HepG2 (cell line): ENCODE measurements around the gene OPRM1. TPM values are rescaled to one million over a fixed set of nuclear protein-coding genes. Genes with fewer than 3 reads are reported as not detected.

Source experiments
- ATAC-seq: fragments of 200-7000 bp; cut with Tn5 transposase; 3 replicates; pipeline ENCODE4 v1.9.1; 2020; ENCODE audit warnings: mild to moderate bottlenecking, moderate library complexity
- BruUV-seq: library from RNA; stranded (reverse); fragments of 400-500 nt; replicated peaks from 2 replicates; lab custom pipeline; 2021; lab: Mats Ljungman, UMichigan
- CTCF ChIA-PET: fragments of 300-600 bp; formaldehyde crosslinking; extraction: SDS; loops from one replicate; lab custom pipeline; 2021; ENCODE audit warnings: low total read pairs, inconsistent platforms, low intra/inter-chr PET ratio; lab: Yijun Ruan, JAX
- POLR2A ChIA-PET: fragments of 350-600 bp; sonication (Branson Sonifier 250); formaldehyde crosslinking; loops from one replicate; lab custom pipeline; 2020; ENCODE audit warnings: antibody characterized with exemption, inconsistent platforms; lab: Yijun Ruan, JAX
- DNase-seq: peaks from one replicate; pipeline ENCODE4 v3.0.0-alpha.2; 2015; ENCODE audit warnings: low spot score
- FAIRE-seq: peaks from 3 replicates; lab custom pipeline; 2011; peaks lifted over from hg19 to GRCh38; lab: Jason Lieb, UNC
- H2AFZ ChIP-seq: one replicate; pipeline ENCODE4 v1.6.1; 2011; ENCODE audit warnings: low read length, inconsistent platforms
- H3K27ac ChIP-seq: fragments of 300-600 bp; 3 replicates; pipeline ENCODE4 v1.8.0; 2011; ENCODE audit warnings: mixed run types, mild to moderate bottlenecking, mixed read lengths, low read length, inconsistent platforms; ENCODE audit not compliant: insufficient read depth; ENCODE audit errors: extremely low read length
- H3K27me3 ChIP-seq, 2 experiments: fragments of 200-600 bp in 1 of 2; 2 replicates in 1 of 2; 3 replicates in 1 of 2; pipeline versions ENCODE4 v1.6.0 to v1.8.0; 2011; ENCODE audit warnings: low read length in 2 of 2, mild to moderate bottlenecking in 2 of 2, moderate library complexity in 2 of 2, inconsistent platforms in 1 of 2; ENCODE audit not compliant: insufficient read depth in 2 of 2, control insufficient read depth in 1 of 2
- H3K36me3 ChIP-seq, 2 experiments: fragments of 200-600 bp in 1 of 2; replicated peaks in 1 of 2; 2 replicates in 1 of 2; 3 replicates in 1 of 2; pipeline versions ENCODE4 v1.5.1 to v1.8.0; 2011; ENCODE audit warnings: low read length in 2 of 2, inconsistent platforms in 1 of 2; ENCODE audit not compliant: insufficient read depth in 2 of 2, control insufficient read depth in 1 of 2
- H3K4me1 ChIP-seq: 2 replicates; pipeline ENCODE4 v1.5.1; 2012; ENCODE audit warnings: low read length, inconsistent platforms; ENCODE audit not compliant: insufficient read depth
- H3K4me2 ChIP-seq: 2 replicates; pipeline ENCODE4 v1.6.0; 2011; ENCODE audit warnings: low read depth, low read length, inconsistent platforms
- H3K4me3 ChIP-seq, 3 experiments: fragments of 200-600 bp in 1 of 3; sonication (generic), shearing (Covaris generic) in 1 of 3; replicated peaks in 1 of 3; 2 replicates each; pipeline ENCODE4 v1.5.1; 2011 to 2016; ENCODE audit warnings: low read length in 3 of 3, inconsistent platforms in 2 of 3, low read depth in 2 of 3, mild to moderate bottlenecking in 2 of 3, control low read depth in 1 of 3, mixed read lengths in 1 of 3; ENCODE audit not compliant: insufficient read depth in 1 of 3
- H3K79me2 ChIP-seq: one replicate; pipeline ENCODE4 v1.6.1; 2011; ENCODE audit warnings: low read length, inconsistent platforms; ENCODE audit not compliant: insufficient read depth
- H3K9ac ChIP-seq: 2 replicates; pipeline ENCODE4 v1.6.0; 2011; ENCODE audit warnings: mild to moderate bottlenecking, low read depth, low read length, inconsistent platforms; ENCODE audit not compliant: insufficient read depth
- H3K9me3 ChIP-seq: 2 replicates; pipeline ENCODE4 v1.5.1; 2012; ENCODE audit warnings: mild to moderate bottlenecking, low read length
- H4K20me1 ChIP-seq: 2 replicates; pipeline ENCODE4 v1.6.0; 2011; ENCODE audit warnings: inconsistent platforms, mild to moderate bottlenecking, low read length, moderate library complexity; ENCODE audit not compliant: insufficient read depth
- KDM4B ChIP-seq: sonication (generic); formaldehyde crosslinking; IDR thresholded peaks from 2 replicates; pipeline ENCODE4 v1.4.0; 2020; ENCODE audit warnings: missing genetic modification reagents
- PHF20 ChIP-seq: sonication (generic); formaldehyde crosslinking; IDR thresholded peaks from 2 replicates; pipeline ENCODE4 v1.5.0; 2020; ENCODE audit warnings: mild to moderate bottlenecking, missing genetic modification reagents
- SNRNP70 ChIP-seq: fragments of 200-400 bp; formaldehyde crosslinking; IDR thresholded peaks from 2 replicates; pipeline ENCODE4 v1.6.1; 2017; ENCODE audit warnings: mild to moderate bottlenecking, low read depth, low read length, moderate library complexity
- TAF15 ChIP-seq: fragments of 200-400 bp; formaldehyde crosslinking; IDR thresholded peaks from one replicate; pipeline ENCODE4 v1.6.1; 2018; ENCODE audit warnings: mild to moderate bottlenecking, low read depth, low read length; ENCODE audit not compliant: poor library complexity, severe bottlenecking
- TCF7L2 ChIP-seq: IDR thresholded peaks from 2 replicates; pipeline ENCODE4 v1.6.1; 2011; ENCODE audit warnings: mild to moderate bottlenecking, low read depth, low read length, moderate library complexity
- YEATS2 ChIP-seq: sonication (generic); formaldehyde crosslinking; IDR thresholded peaks from 2 replicates; pipeline ENCODE4 v1.4.0; 2020; ENCODE audit warnings: missing genetic modification reagents, borderline replicate concordance
- ZNF260 ChIP-seq: sonication (generic); formaldehyde crosslinking; IDR thresholded peaks from 2 replicates; pipeline ENCODE4 v1.4.0; 2020; ENCODE audit warnings: missing genetic modification reagents, low read depth, mild to moderate bottlenecking, borderline replicate concordance
- ZNF451 ChIP-seq: sonication (generic); formaldehyde crosslinking; IDR thresholded peaks from 2 replicates; pipeline ENCODE4 v1.5.0; 2020; ENCODE audit warnings: mild to moderate bottlenecking, missing genetic modification reagents
- WGBS: methylation state at CpG from one replicate; pipeline ENCODE4 v1.1.6; 2017; ENCODE audit warnings: low lambda C conversion rate; 5-methylcytosine and 5-hydroxymethylcytosine counted together
- in situ Hi-C: cut with HindIII; loops from 2 replicates; pipeline ENCODE4 v1.10.0; 2017; ENCODE audit warnings: low pct_unique_long_range_greater_than_20kb; ENCODE audit not compliant: extremely low pct_ligation_motif_present
- intact Hi-C: fragments of 100-400 bp; cut with micrococcal nuclease; formaldehyde crosslinking; loops from one replicate; pipeline ENCODE4 v1.10.0; 2022; ENCODE audit not compliant: unreplicated experiment
- polyA plus RNA-seq, 8 experiments: library from polyadenylated mRNA; depleted of rRNA in 3 of 8; stranded (reverse) in 7 of 8; unstranded in 1 of 8; fragments of >200 nt; fragmentation: Illumina TruSeq in 4 of 8; extraction: Trizol in 4 of 8; gene quantifications; 2 replicates each; pipeline versions ENCODE4 v1.2.1 to v1.2.3, GENCODE V29; 2011 to 2016; ENCODE audit warnings: low read depth in 4 of 8, missing spikeins in 1 of 8, mixed read lengths in 1 of 8; ENCODE audit not compliant: insufficient read depth in 1 of 8
- total RNA-seq, 5 experiments: library from RNA; depleted of rRNA; stranded (reverse); fragments of >200 nt; fragmentation: Illumina TruSeq; extraction: Trizol; gene quantifications; 2 replicates each; pipeline ENCODE4 v1.2.3, GENCODE V29; 2016; ENCODE audit warnings: low read depth in 1 of 5
- TF ChIP-seq, protein P1 (sequence below): sonication (generic); formaldehyde crosslinking; IDR thresholded peaks from 2 replicates; pipeline ENCODE4 v1.8.1; 2023; ENCODE audit warnings: mild to moderate bottlenecking, missing genetic modification reagents
- TF ChIP-seq, protein P2 (sequence below): sonication (generic); formaldehyde crosslinking; IDR thresholded peaks from 2 replicates; pipeline ENCODE4 v1.4.0; 2020; ENCODE audit warnings: missing genetic modification reagents
- TF ChIP-seq, protein P3 (sequence below): sonication (generic); formaldehyde crosslinking; IDR thresholded peaks from 2 replicates; pipeline ENCODE4 v1.5.1; 2020; ENCODE audit warnings: missing genetic modification reagents, mild to moderate bottlenecking, borderline replicate concordance
- TF ChIP-seq, protein P4 (sequence below): sonication (generic); formaldehyde crosslinking; IDR thresholded peaks from 2 replicates; pipeline ENCODE4 v1.4.0; 2020; ENCODE audit warnings: missing genetic modification reagents, mild to moderate bottlenecking, borderline replicate concordance
- TF ChIP-seq, protein P5 (sequence below): sonication (generic); formaldehyde crosslinking; IDR thresholded peaks from 2 replicates; pipeline ENCODE4 v1.5.1; 2020; ENCODE audit warnings: missing genetic modification reagents, mild to moderate bottlenecking, borderline replicate concordance
- TF ChIP-seq, protein P6 (sequence below): IDR thresholded peaks from 2 replicates; pipeline ENCODE4 v1.6.1; 2016; ENCODE audit warnings: control low read depth

Gene OPRM1
- total and polyA plus RNA-seq, 2 of the 13 experiments (the other 11 are each of a cell fraction or from before 2014, with no cell fraction given) = not detected

DNA sequence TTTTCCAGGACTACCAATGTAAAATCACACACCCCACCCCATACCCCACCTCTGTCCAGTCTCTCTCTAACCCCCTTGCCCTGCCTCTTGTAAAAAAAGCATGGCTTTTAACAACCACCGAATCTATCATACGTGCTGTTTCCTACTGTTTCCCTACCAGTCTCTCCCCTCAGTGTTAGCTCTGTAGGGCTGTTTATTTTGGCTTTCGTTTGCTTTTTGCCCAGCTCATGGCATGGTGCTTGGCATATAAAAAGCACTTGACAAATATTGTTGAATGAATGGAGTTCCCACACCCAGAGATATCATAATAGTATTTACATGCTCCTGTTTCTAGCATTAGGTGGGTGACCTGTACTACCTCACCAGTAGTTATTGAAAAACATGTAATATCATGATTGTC, 148.2 kb downstream of the OPRM1 start:
- Histone ChIP-seq H4K20me1 (no peaks in the 10 kb centered on the region), H3K79me2 (no peaks in the 10 kb centered on the region), H3K4me3 (no peak overlapping the region), H3K4me1 (no peaks in the 10 kb centered on the region), H2AFZ (no peak overlapping the region), H3K4me2 (no peak overlapping the region), H3K9me3 (no peaks in the 10 kb centered on the region; the same call in 1 of the 2 replicates), H3K27me3 (no peaks in the 10 kb centered on the region; a peak in 1 of 5 replicates), H3K9ac (no peak overlapping the region), H3K36me3 (no peaks in the 10 kb centered on the region), H3K27ac (no peak overlapping the region)
- DNase-seq = no peak
- ChIA-PET CTCF (no interaction called here), POLR2A (no interaction called here)
- in situ Hi-C loops (no loop called here), intact Hi-C loops (no loop called here)
- no peak for ATAC-seq
- BruUV-seq = no TSS peak
- no peak for FAIRE-seq
- 41% methylated on average over 3 of the region's 3 CpGs for WGBS
- TF ChIP-seq TAF15 = no peak
- TF ChIP-seq, protein P1, sequence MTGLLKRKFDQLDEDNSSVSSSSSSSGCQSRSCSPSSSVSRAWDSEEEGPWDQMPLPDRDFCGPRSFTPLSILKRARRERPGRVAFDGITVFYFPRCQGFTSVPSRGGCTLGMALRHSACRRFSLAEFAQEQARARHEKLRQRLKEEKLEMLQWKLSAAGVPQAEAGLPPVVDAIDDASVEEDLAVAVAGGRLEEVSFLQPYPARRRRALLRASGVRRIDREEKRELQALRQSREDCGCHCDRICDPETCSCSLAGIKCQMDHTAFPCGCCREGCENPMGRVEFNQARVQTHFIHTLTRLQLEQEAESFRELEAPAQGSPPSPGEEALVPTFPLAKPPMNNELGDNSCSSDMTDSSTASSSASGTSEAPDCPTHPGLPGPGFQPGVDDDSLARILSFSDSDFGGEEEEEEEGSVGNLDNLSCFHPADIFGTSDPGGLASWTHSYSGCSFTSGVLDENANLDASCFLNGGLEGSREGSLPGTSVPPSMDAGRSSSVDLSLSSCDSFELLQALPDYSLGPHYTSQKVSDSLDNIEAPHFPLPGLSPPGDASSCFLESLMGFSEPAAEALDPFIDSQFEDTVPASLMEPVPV = no peak
- TF ChIP-seq PHF20 (CRISPR knock-in tag) = no peak
- TF ChIP-seq, protein P2, sequence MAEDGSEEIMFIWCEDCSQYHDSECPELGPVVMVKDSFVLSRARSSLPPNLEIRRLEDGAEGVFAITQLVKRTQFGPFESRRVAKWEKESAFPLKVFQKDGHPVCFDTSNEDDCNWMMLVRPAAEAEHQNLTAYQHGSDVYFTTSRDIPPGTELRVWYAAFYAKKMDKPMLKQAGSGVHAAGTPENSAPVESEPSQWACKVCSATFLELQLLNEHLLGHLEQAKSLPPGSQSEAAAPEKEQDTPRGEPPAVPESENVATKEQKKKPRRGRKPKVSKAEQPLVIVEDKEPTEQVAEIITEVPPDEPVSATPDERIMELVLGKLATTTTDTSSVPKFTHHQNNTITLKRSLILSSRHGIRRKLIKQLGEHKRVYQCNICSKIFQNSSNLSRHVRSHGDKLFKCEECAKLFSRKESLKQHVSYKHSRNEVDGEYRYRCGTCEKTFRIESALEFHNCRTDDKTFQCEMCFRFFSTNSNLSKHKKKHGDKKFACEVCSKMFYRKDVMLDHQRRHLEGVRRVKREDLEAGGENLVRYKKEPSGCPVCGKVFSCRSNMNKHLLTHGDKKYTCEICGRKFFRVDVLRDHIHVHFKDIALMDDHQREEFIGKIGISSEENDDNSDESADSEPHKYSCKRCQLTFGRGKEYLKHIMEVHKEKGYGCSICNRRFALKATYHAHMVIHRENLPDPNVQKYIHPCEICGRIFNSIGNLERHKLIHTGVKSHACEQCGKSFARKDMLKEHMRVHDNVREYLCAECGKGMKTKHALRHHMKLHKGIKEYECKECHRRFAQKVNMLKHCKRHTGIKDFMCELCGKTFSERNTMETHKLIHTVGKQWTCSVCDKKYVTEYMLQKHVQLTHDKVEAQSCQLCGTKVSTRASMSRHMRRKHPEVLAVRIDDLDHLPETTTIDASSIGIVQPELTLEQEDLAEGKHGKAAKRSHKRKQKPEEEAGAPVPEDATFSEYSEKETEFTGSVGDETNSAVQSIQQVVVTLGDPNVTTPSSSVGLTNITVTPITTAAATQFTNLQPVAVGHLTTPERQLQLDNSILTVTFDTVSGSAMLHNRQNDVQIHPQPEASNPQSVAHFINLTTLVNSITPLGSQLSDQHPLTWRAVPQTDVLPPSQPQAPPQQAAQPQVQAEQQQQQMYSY (CRISPR knock-in tag) = no peak
- TF ChIP-seq, protein P3, sequence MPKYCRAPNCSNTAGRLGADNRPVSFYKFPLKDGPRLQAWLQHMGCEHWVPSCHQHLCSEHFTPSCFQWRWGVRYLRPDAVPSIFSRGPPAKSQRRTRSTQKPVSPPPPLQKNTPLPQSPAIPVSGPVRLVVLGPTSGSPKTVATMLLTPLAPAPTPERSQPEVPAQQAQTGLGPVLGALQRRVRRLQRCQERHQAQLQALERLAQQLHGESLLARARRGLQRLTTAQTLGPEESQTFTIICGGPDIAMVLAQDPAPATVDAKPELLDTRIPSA (CRISPR knock-in tag) = no peak
- TF ChIP-seq, protein P4, sequence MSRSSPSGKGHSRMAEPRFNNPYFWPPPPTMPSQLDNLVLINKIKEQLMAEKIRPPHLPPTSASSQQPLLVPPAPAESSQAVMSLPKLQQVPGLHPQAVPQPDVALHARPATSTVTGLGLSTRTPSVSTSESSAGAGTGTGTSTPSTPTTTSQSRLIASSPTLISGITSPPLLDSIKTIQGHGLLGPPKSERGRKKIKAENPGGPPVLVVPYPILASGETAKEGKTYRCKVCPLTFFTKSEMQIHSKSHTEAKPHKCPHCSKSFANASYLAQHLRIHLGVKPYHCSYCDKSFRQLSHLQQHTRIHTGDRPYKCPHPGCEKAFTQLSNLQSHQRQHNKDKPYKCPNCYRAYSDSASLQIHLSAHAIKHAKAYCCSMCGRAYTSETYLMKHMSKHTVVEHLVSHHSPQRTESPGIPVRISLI (CRISPR knock-in tag) = no peak
- TF ChIP-seq YEATS2 (CRISPR knock-in tag) = no peak
- no peak for TF ChIP-seq SNRNP70
- TF ChIP-seq KDM4B (CRISPR knock-in tag) = no peak
- TF ChIP-seq, protein P5, sequence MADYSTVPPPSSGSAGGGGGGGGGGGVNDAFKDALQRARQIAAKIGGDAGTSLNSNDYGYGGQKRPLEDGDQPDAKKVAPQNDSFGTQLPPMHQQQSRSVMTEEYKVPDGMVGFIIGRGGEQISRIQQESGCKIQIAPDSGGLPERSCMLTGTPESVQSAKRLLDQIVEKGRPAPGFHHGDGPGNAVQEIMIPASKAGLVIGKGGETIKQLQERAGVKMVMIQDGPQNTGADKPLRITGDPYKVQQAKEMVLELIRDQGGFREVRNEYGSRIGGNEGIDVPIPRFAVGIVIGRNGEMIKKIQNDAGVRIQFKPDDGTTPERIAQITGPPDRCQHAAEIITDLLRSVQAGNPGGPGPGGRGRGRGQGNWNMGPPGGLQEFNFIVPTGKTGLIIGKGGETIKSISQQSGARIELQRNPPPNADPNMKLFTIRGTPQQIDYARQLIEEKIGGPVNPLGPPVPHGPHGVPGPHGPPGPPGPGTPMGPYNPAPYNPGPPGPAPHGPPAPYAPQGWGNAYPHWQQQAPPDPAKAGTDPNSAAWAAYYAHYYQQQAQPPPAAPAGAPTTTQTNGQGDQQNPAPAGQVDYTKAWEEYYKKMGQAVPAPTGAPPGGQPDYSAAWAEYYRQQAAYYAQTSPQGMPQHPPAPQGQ = no peak
- TF ChIP-seq ZNF260 (CRISPR knock-in tag) = no peak
- TF ChIP-seq ZNF451 (CRISPR knock-in tag) = no peak
- no peak for TF ChIP-seq TCF7L2
- TF ChIP-seq, protein P6, sequence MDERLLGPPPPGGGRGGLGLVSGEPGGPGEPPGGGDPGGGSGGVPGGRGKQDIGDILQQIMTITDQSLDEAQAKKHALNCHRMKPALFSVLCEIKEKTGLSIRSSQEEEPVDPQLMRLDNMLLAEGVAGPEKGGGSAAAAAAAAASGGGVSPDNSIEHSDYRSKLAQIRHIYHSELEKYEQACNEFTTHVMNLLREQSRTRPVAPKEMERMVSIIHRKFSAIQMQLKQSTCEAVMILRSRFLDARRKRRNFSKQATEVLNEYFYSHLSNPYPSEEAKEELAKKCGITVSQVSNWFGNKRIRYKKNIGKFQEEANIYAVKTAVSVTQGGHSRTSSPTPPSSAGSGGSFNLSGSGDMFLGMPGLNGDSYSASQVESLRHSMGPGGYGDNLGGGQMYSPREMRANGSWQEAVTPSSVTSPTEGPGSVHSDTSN = no peak
